Stimulated activated CD8-positive, alpha-beta memory T cell treated with anti-CD3 and anti-CD28 coated beads, Interleukin-12 subunit alpha, Interleukin-12 subunit beta, amount 100 ng/mL, for 24 hours (primary cell): ENCODE measurements around the gene PIGU.
A peak's percentile ranks its signal among the peaks of the same experiment; 100 is the strongest.
"Not testable (repeated sequence)": the region's sequence is repeated elsewhere in the genome, so short reads cannot be mapped to it uniquely, and the experiment has no call there.

ENCODE experiments used
- DNase-seq: peaks from one replicate; pipeline ENCODE4 v3.0.0-alpha.2; 2020; ENCODE audit errors: extremely low read depth

PIGU gene

DNA sequence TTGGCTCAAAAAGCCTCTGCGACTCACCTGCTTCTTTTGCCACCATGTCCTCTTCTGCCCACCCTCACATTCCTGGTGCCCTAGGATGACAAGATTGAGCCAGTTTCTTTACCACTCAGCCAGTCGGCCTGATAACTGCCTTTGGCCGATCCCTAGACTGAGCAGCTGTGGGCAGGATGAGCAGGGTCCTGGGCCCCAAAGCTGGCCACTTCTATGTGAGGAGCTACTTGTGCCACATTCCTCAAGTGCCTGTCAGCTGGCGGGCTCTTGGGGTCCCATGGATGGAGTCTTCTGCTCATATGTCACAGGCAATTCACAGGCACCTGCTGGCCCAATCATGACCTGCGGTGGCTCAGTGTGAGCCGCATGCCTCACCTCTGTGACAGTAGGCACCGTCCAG lies 144.1 kb downstream of the PIGU start:
- no peak for DNase-seq

GRCh38 chr20:34532320-34532719 lies 144.6 kb downstream of the PIGU start:
- no peak for DNase-seq

DNA sequence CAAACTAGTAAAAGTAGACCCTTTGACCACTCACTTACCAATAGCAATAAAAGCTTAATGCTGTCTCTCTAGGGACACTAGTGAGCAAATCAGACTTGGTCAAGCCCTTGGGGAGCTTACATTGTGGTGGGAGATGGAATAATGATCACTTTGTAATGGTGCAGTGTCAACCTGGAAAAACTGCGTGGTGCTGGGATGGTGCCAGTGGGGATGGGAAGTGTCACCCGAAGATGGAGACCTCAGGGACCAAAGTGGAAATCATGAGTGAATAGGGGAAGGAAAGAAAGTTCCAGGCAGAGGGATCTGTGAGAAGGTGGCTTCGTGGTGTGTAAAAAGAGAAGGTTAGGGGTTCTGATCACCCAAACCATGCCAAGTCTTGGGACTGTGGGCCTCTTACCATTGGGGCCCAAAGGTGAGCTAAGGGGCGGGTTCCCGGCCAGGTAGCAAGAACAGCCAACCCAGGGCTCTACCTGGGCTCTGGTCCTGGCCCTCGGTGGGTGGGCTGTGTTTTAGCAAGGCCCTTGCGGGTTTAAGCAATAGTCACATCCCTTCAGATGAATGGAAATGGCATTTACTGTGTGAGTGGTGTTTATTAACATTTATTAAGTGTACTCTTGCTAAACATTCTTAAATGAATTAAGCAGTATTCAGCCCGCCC lies 145.2 kb downstream of the PIGU start:
- no peak for DNase-seq

DNA sequence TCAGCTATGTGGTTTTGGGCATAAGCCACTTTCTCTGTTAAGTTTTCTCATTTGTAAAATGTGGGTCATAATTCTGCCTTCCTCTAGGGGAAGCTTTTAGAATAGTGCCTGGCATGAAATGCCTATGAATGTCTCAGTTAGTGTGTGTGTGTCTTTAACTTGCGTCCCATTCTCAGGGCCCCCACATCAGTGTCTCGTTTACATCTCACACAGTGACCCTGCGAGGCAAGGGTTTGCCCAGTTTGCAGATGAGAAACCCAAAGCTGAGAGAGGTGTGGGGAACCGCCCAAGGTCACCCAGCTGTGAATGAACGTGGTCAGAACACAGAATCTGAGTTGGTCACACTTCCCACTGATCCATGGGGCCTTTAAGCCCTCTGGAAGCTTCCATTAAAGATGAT lies 146.6 kb downstream of the PIGU start:
- no peak for DNase-seq

GRCh38 chr20:34529742-34530141 lies 147.2 kb downstream of the PIGU start:
- DNase-seq, result no peak

DNA sequence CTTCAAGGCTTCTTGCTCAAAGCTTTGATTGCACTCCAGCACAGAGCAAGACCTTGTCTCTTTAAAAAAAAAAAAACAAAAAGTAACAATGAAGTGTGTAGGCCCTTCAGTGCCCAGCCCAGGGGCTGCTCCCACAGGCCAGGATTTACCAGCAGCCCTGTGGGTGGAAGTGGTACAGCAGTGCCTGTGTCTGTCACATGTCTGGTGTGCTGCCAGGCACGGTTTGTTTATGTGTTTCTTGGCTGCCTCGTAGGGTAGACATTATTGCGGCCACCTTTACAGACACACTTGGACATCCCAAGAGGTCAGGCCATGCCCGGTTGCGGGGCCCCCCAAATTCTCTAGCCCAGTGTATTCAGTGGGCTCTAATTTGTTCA lies 148.0 kb downstream of the PIGU start:
- DNase-seq, result no peak

GRCh38 chr20:34527016-34527415 lies 149.9 kb downstream of the PIGU start:
- DNase-seq, result no peak

DNA sequence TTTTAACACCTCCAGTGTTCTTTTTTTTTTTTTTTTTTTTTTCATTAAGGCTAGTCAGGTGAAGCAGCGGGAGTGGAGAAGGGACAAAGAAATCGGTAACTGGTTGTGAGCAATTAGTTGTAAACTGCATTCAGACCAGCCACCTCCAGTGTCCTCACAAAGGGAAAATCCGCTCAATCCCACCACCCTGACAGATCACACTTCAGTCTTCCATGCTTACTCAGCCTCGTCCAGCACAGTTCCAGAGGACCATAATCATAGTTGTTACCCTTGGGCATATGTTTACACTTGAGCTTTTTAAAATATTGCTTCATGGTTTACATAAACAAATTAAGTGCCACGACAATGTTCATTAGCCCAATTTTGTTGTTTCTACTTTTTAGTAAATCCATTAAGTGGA lies 150.4 kb downstream of the PIGU start:
- DNase-seq, result no peak

- DNase-seq, result no peak
Observed at GRCh38 chr20:34525709-34526416, 151.0 kb downstream of the PIGU start.

- DNase-seq, result no peak
Observed at GRCh38 chr20:34525342-34525708, 151.6 kb downstream of the PIGU start.

DNA sequence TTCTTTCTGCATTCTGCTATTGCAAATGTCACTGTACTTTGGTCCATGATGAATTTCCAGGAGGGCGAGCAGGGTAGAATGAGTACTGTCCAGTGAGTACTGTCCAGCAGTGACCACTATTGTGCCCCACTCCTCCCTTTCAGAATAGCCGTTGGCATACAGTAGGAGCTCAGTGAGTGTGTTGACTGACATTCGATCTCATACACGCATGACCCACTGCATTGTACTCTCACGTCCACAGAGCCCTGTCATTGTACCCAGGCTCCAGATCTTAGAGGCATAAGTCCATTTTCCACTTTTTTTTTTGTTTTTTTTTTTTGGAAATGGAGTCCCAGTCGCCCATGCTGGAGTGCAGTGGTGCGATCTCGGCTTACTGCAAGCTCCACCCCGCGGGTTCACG lies 152.5 kb downstream of the PIGU start:
- DNase-seq, result no peak

DNA sequence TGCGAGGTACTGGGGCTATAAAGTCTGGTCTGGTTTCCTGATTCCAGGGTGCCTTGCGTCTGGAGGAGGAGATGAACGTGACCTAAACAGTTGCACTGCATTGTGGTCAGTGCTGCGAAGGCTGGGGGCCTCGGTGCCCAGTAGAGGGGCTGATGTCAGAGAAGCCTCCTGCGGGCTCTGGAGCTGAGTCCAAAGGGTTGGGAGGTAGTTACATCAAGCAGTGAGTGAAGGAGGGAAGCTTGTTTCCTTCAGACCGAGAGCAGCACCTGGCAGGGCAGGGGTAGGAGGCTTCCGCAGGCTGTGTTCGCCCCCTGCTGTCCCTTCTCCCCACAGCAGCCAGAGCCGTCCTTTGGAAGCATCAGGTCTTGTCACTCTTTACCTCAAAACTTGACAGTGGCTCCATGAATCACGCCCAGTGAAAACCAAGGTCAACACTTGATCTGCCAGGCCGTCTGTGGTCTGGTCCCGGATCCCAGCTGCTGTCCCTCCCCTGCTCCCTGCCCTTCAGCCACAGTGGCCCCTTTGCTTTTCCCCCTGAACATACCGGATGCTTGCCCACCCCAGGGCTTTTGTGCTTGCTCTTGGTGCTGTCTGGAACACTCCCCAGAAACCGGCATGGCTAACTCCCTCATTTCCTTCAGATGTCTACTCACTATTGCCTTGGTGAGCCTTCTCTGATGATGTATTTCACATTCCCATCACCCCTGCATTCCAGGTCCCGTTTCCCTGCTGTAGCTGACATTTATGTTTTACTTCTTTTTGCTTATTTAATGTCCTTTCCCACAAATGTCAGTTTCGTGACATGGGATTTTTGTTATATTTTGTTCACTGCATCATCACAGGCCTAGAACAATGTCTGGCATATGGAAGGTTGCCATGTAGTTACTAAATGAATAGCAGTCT lies 153.7 kb downstream of the PIGU start:
- no peak for DNase-seq

GRCh38 chr20:34519841-34520240 lies 157.1 kb downstream of the PIGU start:
- DNase-seq, result not testable (repeated sequence)

- DNase-seq, result not testable (repeated sequence)
Observed at GRCh38 chr20:34518863-34519262, 158.0 kb downstream of the PIGU start.

DNA sequence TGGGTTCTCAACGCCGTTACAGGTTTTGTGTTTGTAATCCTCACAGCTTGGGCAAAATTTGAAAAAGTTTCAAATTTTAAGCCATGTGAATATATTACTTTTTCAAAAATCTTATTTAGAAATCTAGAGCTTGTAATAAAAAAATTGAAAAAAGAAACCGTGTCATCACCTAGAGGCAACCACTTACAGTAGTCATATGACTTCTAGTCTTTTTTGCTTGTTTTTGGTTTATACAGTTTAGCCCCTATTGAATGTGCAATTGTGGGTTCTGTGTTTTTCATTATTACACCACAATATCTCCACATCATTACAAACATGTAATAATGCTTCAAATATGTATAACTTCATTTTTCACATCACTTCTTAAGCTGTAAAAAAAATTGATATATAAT lies 159.8 kb downstream of the PIGU start:
- no peak for DNase-seq

DNA sequence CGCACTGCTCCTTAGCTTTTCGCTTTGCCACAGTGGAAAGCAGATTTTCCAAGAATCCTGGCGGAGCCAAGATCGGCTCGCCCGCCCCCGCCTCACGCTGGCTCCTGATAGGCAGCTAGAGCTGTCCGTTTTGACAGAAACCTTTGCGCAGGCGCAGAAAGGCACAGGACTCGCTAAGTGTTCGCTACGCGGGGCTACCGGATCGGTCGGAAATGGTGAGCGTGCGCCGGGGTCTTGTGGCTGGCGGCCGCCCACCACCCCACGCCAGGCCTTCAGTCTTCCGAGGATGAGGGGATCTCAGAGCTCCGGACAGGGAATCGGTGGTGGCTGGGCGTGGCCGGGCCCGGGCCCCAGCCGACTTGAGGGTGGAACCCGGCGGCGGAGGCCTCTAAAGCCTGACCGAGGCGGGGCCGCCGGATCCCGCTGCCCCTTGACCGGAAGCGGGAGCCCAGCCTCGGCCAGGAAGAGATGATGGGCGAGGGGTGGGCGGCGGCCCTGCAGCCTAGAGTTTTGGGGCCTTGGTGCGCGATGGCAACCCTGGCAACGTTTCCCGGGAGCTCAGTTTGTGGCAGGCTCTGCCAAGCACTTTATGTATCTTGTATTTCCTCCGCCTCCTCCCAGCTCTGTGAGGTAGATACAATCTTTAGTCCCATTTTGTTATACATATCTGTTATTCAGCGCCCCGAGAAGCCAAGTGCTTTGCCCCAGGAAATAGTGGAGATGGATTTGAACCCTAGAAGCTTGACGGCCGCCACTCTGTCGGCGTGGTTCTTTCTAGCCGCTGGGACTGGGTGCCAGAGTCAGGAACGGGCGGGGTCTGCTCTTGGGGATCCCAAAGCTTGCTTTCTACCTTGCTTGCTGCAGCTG lies 160.4 kb downstream of the PIGU start, which contains the start of gene DYNLRB1:
Gene DYNLRB1, plus strand, starts transcription at position 176 of the 867 bp plus-strand sequence. Its CDS starts 37 bp downstream, at position 213.
- DNase-seq, result peak; percentile 89

- DNase-seq, result peak; percentile 35
Observed at GRCh38 chr20:34515484-34516246, 161.2 kb downstream of the PIGU start.

DNA sequence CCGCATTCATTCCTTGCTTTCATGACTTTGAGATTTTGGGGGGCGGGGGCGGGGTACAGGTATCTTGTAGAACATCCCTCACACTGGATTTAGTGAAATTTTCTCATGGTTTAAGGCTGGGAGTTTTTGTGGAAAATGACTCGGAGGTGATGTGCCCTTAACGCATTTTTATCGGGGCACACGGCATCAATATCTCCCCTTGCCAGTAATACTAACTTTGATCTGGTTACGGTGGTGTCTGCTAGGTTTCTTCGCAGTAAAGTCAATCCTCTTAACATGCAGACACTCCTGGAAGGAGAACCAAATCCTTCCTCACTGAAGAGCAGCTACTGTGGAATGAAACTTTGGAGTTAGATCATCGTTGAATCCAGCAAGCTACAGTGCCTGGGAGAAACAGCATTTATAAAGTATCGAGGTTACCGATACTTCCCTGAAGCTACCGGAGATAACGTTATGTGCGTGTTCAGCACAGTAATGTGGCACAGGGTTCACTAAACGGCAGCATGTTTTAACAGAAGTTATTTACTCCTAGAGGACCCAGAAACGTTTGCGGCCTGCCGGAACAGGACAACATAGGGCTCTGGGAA lies 161.9 kb downstream of the PIGU start:
- DNase-seq, result no peak

GRCh38 chr20:34514034-34514433 lies 162.9 kb downstream of the PIGU start:
- not testable (repeated sequence) for DNase-seq

DNA sequence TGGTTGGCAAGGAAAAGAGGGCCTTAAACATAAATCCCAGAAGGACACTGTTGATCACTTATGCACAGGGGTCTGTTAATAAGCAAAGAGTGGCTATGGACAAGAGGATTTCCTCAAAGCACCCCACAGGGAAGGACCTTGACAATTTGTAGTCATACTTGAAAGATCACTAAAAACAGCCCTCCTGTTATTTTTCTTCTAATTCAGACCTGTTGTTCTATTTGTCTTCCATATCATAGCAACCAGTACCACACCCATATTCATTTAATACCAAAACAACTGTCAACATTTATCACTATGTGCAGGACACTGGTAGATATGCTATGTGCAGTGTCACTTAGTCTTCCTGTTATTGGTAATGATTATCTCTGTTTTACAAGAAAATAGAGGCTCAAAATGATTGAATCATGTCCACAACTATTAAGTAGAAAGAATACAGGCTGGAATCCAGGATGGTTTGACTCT lies 163.9 kb downstream of the PIGU start:
- DNase-seq, result no peak
